Measurements from ENCODE around the gene ODAD3.
"Not testable (repeated sequence)": the region's sequence is repeated elsewhere in the genome, so short reads cannot be mapped to it uniquely, and the experiment has no call there.

ODAD3 gene

DNA sequence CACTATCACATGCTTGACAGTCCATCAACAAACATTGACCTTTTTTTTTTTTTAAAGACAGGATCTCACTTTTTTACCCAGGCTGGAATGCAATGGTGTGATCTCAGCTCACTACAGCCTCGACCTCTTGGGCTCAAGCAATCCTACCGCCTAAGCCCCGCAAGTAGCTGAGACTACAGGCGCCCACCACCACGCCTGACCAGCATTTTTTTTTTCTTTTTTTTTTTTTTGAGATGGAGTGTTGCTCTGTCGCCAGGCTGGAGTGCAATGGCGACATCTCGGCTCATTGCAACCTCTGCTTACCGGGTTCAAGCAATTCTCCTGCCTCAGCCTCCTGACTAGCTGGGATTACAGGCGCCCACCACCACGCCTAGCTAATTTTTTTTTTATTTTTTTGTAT lies 24.0 kb upstream of the ODAD3 start:
- DNase-seq, result not testable (repeated sequence)

DNA sequence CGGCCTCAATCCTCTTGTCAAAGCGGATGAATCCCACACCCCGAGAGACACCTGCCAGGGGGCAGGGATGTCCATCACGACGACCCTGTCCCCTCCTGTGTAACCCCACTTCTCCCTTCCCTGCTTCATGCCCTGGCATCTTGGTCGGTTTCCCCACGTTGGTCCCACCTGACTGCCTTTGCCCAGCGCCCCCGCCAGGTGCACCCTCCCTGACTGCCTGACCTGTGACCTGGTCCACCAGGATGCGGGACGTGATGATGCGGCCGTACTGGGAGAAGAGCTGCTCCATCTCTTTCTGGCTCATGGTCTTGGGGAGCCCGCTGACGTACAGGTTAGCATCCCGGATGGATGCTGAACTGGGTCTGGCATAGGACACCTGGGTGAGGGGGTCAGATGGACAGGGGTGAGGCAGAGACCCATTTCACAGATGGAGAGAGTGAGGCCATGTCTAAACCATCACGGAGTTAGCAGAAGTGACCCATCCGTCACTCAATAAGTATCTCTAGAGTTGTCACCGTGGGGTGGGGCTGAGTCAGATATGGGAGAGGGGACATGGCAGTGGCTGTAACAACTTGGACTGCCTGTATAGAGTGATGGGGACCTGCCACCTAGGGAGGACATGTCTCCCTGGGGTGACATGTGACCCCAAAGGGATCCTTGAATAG lies 23.4 kb upstream of the ODAD3 start:
- DNase-seq, result no peak

DNA sequence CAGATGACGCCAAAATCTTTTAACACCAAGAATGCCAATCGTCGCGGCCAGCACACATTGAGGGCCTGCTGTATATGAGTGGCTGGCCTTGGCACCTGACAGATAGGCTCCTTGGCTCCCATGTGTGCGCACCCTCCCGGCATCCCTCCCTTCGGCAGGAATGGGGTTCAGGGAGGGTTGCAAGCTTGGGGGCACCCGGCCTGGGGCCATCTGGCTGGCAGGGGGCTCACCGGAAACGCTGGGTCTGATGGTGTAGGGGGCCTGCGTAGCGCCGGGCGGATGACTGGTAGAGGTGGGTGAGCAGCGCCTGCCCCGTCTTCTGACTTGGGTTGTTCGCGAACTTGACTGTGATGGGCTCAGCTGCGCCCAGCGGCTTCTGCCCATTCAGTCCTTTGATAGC lies 22.9 kb upstream of the ODAD3 start:
- no peak for DNase-seq

DNA sequence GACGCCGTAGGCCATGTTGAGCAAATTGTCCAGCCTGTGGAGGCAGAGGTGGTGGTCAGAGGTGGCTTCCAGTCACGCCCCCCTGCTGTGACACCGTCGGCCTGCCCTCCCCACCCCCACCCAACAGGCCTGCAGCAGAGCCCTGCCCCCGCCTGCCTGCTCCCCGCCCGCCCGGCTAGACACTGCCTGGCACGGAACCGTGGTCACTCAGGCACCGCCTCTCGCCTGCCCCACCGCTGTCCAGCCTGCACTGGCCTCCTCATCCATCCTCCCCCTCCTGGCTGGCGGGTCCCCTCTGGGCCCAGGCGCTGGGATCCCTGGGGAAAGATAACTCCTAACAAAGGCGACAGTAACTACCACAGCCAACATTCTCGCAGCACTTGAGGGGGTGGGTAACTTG lies 22.2 kb upstream of the ODAD3 start:
- DNase-seq, result no peak

DNA sequence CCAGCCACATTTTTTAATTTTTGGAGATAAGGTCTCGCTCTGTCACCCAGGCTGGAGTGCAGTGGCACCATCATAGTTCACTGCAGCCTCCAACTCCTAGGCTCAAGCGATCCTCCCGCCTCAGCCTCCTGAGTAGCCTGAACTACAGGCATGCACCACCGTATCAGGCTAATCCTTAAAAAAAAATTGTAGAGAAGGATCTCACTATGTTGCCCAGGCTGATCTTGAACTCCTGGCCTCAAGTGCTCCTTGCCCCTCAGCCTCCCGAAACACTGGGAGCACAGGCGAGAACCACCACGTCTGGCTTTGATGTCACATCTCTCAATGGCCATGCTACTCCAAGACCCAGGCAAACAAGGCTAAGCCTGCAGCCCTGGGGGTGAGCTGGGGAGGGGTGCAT lies 21.7 kb upstream of the ODAD3 start:
- DNase-seq, result no peak

DNA sequence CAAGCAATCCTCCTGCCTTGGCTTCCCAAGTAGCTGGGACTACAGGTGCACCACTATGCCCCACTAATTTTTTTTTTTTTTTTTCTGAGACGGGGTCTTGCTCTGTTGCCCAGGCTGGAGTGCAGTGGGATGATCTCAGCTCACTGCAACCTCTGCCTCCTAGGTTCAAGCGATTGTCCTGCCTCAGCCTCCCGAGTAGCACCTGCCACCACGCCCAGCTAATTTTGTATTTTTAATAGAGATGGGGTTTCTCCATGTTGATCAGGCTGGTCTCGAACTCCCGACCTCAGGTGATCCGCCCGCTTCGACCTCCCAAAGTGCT lies 20.3 kb upstream of the ODAD3 start:
- not testable (repeated sequence) for DNase-seq

DNA sequence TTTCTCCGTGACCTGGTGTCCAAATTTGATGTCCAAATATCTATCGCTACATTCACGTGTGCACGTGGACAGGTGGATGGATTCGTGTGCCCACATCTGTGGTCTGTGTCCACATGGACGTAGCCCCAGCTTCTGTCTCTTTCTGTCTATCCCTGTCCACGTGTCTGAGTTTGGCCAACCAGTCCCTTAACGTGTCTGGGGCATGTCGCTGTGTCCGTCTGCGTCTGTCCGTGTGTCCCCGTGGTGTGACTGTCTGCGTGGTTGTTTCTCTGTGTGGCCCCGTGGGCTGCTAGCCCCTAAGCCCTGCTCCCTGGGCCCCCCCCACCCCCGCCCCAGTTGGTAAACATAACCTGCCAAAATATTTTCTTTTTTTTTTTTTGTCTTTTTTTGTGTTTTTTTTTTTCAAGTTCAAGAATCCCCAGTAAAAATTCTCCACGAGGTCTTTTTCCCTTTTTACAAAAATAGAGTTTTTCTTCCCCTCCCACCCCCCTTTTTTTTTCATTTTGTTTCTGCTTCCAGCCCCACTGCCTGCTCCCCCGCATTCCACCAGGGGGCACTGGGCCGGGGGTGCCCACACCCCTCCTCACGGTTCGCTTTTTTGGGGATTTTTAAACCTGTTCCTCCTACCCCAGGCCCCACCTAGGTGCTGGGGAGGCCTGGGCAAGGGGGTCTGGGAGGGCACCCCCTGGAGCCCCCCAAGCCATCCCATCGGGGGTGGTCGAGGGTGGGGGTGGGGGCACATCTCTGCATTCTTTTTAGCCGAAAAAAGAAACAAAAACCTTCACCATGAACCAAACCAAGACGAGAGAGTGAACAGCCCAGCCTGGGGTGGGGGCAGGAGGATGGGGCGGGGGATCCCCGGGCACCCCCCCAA lies 18.8 kb upstream of the ODAD3 start:
- DNase-seq, result no peak

DNA sequence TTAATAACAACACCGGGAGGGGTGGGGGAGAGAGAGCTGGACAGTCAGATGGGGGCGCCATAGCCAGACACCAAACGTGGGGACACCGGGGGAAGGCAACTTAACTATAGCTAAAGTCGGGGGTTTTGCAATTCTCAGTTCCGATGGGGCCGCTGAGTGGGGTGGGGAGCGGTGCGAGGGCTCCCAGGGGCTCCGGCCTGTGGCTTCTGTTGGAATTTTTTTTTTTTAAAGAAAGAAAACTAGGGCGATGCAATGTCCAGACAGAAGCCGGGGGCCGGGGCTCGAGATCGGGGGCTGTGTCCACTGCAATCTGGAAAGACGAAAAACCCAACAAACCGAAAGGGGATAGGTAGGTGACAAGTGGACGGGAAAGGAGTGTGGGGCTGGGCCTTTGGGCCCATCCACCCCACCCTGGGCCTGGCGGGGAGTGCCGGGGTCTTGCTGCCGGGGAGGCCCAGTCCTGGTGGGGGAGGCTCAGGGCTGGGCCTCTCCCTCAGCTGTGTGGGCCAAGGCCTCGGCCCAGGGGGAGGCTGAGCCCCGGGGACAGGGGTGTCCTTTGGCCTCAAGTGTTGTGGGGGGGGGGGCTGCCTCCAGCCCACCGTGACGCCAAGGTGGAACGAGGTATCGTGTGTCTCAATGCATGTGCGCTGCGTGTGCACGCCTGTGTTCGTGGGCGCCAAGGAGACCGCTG lies 17.8 kb upstream of the ODAD3 start:
- no peak for DNase-seq

DNA sequence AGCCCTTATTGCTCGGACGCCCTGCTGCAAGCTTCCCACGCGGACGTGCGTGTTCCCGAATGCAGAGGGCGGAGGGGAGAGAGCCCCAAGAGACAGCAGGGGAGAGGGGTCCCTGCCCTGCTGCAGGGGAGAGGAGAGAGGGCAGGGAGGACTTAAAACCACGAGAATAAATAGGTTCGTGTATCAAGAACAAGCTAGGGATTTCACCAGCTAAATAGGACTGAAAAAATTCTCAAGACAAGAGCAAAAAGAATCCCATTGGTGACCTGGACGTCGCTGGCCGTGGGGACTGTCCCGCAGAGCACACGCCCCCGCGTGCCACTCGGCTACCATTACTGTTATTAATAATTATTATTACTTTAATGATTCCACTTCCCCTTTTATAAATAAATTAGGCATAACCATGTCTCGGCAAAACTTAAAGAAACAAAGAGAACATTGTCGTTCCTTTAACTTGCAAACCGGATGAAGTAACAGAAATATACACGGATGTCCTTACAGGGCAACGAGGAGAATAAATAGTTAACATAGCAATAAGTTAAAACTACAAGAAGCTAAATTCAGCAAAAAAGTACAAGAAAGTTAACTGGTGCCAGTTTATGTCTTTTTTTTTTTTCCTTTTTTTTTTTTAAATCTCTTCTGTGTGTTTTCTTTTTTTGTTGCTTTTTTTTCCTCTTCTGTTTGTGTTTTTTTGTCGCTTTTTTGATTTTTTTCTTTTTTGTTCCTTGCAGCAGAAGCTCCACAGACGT lies 17.1 kb upstream of the ODAD3 start:
- DNase-seq, result no peak

DNA sequence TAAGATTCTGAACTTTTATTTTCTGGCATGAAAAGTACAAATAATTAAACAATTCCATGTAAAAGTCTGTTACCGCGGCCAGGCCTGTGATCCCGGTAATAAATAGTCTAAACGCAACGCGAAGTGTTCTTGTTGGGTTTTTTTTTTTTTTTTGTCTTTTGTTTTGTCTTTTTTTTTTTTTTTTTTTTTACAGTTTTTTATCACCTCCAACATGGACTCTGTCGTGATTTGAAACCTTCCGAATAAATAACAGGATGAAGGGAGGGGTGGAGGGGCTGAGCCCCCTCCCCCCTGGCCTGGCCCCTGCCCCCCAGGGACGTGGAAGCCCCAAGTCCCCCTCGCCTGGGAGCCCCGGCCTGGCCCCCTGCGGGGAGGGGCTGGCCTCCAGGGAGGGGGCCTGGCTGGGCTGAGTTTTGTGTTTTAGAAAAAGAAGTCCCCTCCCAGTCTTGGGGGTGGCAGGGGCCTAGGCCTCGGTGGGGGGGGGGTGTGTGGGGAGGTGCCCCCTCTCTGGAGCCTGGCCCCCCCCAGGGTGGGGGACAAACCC lies 16.5 kb upstream of the ODAD3 start:
- DNase-seq, result no peak

DNA sequence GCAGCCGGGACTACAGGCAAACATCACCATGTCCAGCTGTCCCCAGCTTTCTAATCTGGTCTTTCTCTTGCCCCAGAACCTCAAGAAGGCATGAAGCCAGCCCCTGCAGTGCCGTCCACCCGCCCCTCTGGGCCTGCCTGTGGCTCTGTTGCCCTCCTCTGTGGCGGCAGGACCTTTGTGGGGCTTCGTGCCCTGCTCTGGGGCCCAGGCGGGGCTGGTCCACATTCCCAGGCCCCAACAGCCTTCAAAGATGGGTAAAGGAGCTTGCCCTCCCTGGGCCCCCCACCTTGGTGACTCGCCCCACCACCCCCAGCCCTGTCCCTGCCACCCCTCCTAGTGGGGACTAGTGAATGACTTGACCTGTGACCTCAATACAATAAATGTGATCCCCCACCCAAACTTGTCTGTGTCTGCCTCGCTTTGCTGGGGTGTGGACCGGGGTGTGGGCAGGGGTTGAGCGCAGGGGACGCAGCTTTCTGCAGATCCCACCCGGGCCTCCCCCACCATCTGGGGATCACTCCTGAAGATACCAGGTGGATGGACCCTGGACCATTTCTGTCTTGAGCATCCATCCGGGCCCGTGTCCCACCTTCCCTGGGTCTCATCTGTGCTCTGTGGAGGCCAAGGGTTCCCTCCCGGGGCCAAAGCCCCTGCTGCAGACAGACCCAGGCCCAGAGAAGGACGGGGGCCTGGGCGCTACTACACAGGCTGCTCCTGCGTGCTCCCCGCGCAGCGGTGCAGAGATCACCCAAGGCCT lies 15.8 kb upstream of the ODAD3 start:
- DNase-seq, result no peak

DNA sequence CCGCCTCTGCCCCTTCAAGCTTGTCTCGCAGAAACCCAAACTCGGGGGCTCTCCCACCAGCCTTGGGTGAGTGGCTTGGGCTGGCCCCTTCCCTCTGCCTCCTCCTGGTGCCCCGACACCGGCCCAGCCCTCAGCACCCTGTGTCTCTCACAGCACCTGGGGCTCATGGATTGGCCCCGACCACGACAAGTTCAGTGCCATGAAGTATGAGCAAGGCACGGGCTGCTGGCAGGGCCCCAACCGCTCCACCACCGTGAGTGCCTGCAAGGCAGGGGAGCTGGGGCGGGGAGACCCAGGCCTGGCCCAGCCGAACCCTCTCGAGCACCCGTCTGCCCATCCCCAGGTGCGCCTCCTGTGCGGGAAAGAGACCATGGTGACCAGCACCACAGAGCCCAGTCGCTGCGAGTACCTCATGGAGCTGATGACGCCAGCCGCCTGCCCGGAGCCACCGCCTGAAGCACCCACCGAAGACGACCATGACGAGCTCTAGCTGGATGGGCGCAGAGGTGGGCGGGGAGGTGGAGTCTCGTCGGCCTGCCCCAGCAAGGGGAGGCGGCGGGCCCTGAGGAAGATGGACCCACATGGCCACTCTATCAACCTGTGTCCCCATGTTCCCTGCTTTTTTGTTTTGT lies 14.1 kb upstream of the ODAD3 start:
- DNase-seq, result no peak

DNA sequence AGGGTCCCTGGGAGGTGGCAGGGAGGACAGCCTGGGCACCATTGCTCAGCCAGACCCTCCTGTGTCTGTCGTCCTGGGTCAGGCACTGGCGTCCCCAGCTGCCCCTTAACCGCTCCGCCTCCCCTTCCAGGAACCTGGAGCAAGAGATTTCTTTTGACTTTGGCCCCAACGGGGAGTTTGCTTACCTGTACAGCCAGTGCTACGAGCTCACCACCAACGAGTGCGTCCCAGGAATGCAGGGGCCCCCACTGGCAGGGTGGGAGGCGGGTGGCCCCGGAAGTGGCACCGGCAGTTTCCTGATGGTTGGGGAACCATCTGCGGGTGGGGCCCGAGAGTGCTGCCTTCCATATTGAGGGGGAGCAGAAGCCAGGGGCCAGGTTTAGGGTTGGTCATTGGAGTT lies 13.5 kb upstream of the ODAD3 start:
- no peak for DNase-seq

DNA sequence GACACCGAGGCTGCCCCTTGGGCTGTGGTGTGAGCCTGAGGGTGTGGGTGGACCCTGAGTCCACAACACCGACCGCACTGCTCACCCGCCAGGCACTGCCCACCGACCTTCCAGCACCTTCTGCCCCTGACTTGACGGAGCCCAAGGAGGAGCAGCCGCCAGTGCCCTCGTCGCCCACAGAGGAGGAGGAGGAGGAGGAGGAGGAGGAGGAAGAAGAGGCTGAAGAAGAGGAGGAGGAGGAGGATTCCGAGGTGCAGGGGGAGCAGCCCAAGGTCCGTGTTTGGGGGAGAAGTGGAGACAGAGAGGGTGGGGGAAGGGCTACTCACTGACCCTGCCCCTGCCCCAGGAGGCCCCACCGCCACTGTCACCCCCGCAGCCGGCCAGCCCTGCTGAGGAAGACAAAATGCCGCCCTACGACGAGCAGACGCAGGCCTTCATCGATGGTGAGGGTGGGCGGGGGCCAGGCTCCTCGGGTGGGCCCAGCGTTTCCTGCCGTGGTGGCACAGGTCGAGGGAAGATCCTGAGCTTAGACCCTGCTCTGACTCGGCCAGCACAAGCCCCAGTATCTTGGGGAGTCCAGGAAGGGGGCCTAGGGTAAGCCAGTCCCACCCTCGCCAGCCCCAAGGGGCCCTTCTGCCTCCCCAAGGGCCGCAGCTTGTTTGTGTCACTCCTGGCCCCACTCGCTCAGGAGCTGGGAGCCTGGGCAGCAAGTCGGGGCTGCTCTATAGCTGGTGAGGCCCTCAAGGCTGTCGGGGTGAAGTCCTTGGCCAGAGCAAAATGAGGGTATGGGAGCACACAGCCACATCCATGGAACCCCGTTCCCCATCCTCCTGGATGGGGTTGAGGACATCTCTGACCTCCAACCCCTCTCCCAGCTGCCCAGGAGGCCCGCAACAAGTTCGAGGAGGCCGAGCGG lies 12.7 kb upstream of the ODAD3 start:
- no peak for DNase-seq

DNA sequence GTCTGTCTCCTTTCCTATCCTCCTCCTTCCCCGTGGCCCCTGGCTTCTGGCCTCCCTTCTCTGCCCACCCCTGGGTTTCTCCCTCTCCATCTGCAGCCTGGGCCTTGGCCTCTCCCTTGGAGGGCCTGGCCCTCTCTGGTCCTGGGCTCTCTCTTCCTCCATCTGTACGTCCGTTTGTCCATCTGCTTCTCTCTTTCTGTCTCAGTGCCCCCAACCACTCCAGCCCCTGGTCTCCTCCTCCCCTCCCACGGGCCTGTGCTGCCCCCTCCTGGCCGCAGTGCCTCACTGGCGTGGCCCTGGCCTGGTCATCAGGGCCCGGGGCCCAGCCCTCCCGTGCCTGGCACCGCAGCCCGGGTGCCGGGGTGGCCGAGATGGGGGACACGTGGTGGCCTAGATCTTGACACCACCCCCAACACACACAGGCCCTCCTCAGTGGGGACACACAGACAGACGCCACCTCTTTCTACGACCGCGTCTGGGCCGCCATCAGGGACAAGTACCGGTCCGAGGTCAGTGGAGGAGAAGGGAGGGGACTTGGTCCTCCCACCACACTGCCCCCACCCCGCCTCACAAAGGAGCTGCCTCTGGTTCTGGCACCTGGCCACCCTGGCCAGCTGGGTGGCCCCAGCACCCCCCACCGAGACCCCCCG lies 11.9 kb upstream of the ODAD3 start:
- peak; percentile 24 for DNase-seq

DNA sequence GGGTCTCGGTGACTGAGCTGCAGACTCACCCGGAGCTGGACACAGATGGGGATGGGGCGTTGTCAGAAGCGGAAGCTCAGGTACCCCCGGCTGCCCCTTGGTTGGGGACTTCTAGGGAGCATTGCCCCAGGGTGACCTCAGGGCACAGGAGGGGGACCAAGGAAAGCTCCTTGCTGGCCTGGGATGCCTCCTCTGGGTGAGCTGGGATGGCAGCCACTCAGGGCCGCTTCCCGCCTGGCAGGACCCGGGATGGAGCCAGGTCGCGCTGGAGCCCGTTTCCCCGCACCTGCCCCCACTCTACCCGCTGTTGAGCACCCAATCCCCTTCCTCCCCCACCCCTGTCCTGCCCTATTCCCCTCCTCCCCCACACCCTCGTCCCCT lies 11.3 kb upstream of the ODAD3 start:
- no peak for DNase-seq

DNA sequence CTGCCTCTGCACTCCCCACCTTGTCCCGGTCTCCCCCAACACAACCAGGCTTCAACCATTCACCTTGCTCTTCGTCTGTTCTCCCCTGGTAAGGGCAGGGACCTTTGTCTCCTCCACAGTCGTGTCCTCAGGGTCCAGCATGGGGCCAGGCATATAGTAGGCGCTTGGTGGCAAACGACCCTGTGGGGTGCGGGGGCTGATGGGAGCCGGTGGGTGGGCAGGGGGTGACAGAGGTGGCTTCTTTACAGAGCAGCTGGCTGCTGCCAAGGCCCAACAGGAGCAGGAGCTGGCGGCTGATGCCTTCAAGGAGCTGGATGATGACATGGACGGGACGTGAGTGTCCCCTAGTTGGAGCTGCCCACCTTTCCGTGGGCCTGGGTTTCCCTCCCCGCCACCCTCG lies 10.2 kb upstream of the ODAD3 start:
- no peak for DNase-seq

DNA sequence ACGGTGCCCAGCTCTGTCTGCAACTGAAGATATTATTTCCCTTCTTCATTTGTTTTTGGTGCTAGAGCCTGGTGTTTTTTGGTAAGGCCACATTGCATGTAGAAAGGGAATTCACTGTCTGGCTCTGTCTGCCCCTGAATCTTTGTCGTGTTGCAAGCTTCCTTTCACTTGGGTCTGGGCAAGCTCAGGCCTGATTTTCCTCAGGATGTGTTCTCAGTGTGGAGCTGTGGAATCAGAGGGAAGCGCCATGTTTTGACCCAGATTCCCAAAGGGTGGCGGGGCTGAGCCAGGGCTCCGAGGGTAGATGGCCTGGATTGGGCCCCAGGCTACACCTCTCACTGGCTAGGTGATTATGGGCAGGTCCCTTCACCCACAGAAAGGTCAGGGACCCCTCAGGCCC lies 9.1 kb upstream of the ODAD3 start:
- no peak for DNase-seq

DNA sequence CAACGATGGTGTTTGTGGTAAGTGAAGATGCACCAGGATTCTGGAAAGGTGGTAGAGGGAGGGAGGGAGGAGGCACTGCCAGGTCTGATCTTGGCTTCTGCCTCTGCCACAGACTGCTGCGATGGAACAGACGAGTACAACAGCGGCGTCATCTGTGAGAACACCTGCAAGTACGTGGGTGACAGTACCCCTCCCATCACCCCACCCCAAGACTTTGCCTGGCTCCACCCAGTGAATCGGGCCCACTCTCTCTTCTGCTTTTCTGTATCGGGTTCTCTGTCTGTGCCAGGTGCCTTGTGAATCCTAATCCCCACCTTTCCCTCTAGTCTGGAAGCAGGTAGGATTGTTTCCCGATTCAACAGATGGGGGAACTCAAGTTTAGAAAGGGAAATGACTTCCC lies 3.0 kb upstream of the ODAD3 start:
- no peak for DNase-seq

DNA sequence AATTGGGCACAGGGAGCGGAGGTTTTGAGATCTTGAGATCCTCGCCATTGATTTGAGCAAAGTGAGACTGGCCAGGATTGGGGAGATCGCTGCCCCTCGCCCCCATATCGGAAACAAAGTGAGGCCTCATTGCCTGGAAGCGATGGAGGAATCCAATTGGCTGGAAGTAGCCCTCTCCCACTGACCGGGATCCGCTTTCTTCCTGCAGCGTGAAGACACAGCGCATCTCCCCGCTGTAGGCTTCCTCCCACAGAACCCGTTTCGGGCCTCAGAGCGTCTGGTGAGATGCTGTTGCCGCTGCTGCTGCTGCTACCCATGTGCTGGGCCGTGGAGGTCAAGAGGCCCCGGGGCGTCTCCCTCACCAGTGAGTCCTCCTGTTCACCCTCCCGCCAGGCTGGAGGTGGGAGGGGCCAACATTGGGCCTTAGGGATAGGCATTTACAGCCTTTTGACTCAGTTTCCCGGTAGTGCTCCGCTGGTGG lies 952 bp upstream of the ODAD3 start:
- DNase-seq, result peak; percentile 13

Data from fibroblast of skin of right quadriceps (primary cell).